Uterus (tissue), 2 donors: Measurements from ENCODE around the gene ARHGAP11A.

ENCODE experiments used
- POLR2A ChIP-seq, 2 donors: fragments of 450-650 bp; IDR thresholded peaks; one replicate each; pipeline ENCODE4 v1.6.1; 2016; ENCODE audit warnings: antibody characterized with exemption in 2 of 2, mild to moderate bottlenecking in 1 of 2, moderate library complexity in 1 of 2
- TF ChIP-seq, protein P1 (sequence below), 4 experiments: fragments of 200-600 bp in 2 of 4; fragments of 450-650 bp in 2 of 4; sonication (generic) in 2 of 4; IDR thresholded peaks; one replicate each; pipeline ENCODE4 v1.5.1; 2016 to 2019; ENCODE audit warnings: antibody characterized with exemption in 4 of 4, mild to moderate bottlenecking in 2 of 4, moderate library complexity in 1 of 4

DNA sequence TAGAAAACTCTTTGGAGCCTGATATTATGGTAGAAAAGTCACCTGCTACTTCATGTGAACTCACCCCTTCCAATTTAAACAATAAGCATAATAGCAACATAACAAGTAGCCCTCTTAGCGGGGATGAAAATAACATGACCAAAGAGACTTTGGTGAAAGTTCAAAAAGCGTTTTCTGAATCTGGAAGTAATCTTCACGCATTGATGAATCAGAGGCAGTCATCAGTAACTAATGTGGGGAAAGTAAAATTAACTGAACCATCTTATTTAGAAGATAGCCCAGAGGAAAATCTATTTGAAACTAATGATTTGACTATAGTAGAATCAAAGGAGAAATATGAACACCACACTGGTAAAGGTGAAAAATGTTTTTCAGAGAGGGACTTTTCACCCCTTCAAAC is 21.1 kb downstream of the ARHGAP11A start:
- TF ChIP-seq, protein P1, sequence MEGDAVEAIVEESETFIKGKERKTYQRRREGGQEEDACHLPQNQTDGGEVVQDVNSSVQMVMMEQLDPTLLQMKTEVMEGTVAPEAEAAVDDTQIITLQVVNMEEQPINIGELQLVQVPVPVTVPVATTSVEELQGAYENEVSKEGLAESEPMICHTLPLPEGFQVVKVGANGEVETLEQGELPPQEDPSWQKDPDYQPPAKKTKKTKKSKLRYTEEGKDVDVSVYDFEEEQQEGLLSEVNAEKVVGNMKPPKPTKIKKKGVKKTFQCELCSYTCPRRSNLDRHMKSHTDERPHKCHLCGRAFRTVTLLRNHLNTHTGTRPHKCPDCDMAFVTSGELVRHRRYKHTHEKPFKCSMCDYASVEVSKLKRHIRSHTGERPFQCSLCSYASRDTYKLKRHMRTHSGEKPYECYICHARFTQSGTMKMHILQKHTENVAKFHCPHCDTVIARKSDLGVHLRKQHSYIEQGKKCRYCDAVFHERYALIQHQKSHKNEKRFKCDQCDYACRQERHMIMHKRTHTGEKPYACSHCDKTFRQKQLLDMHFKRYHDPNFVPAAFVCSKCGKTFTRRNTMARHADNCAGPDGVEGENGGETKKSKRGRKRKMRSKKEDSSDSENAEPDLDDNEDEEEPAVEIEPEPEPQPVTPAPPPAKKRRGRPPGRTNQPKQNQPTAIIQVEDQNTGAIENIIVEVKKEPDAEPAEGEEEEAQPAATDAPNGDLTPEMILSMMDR (IDR thresholded peaks at IDR 0.05), result no peak
- TF ChIP-seq POLR2A (IDR thresholded peaks at IDR 0.05), result no peak
